HCT116 (cell line): Measurements from ENCODE around the gene LRRC74B. TPM values are rescaled to one million over a fixed set of nuclear protein-coding genes. Genes with fewer than 3 reads are reported as not detected.

ENCODE experiments used
- ATAC-seq: fragments of 200-7000 bp; cut with Tn5 transposase; 2 replicates; pipeline ENCODE4 v1.9.1; 2020; ENCODE audit warnings: mild to moderate bottlenecking, moderate library complexity
- BruUV-seq: library from RNA; stranded (reverse); fragments of 400-500 nt; replicated peaks from 2 replicates; lab custom pipeline; 2021; lab: Mats Ljungman, UMichigan
- CTCF ChIA-PET: fragments of 300-600 bp; sonication (Branson Sonifier 250); formaldehyde crosslinking; loops from one replicate; lab custom pipeline; 2021; ENCODE audit warnings: antibody characterized with exemption; lab: Charles Lee
- POLR2A ChIA-PET: fragments of 300-600, 350-600 bp; sonication (Branson Sonifier 250); formaldehyde crosslinking; loops from one replicate; lab custom pipeline; 2021; ENCODE audit warnings: antibody characterized with exemption; lab: Charles Lee
- RAD21 ChIA-PET, 2 experiments: fragments of 300-600 bp; sonication (Branson Sonifier 250); formaldehyde crosslinking; loops; one replicate each; lab custom pipeline; 2023; ENCODE audit warnings: low total read pairs in 2 of 2; ENCODE audit not compliant: uncharacterized antibody in 2 of 2, unreplicated experiment in 2 of 2, low non-redundant PET in 1 of 2; lab: Charles Lee
- DNase-seq: peaks from one replicate; pipeline ENCODE4 v3.0.0-alpha.2; 2010; ENCODE audit warnings: low read depth, low spot score
- H2AFZ ChIP-seq: fragments of 200-600 bp; shearing (Covaris generic), sonication (generic); 2 replicates; pipeline ENCODE4 v1.6.1; 2017; ENCODE audit warnings: low read depth, mixed run types, mixed read lengths, antibody characterized with exemption, low read length; ENCODE audit not compliant: poor library complexity, severe bottlenecking
- H3K27ac ChIP-seq: 2 replicates; pipeline ENCODE4 v1.5.1; 2012; ENCODE audit warnings: low read depth, low read length
- H3K27me3 ChIP-seq: fragments of 200-600 bp; sonication (generic); 2 replicates; pipeline ENCODE4 v1.6.1; 2016; ENCODE audit warnings: mixed run types, low read length, mixed read lengths; ENCODE audit not compliant: insufficient read depth
- H3K36me3 ChIP-seq, 2 experiments: fragments of 200-500 bp in 1 of 2; fragments of 200-600 bp in 1 of 2; sonication (Bioruptor generic) in 1 of 2; sonication (generic) in 1 of 2; 2 replicates each; pipeline versions ENCODE4 v1.5.1 to v1.6.1; 2014 to 2016; ENCODE audit warnings: low read length in 2 of 2, inconsistent platforms in 1 of 2, mixed read lengths in 1 of 2, mixed run types in 1 of 2; ENCODE audit not compliant: insufficient read depth in 2 of 2, control insufficient read depth in 1 of 2
- H3K4me1 ChIP-seq, 2 experiments: fragments of 200-600 bp in 1 of 2; sonication (generic) in 1 of 2; 2 replicates each; pipeline versions ENCODE4 v1.5.1 to v1.6.1; 2012 to 2017; ENCODE audit warnings: low read length in 2 of 2, inconsistent platforms in 1 of 2, mild to moderate bottlenecking in 1 of 2, mixed read lengths in 1 of 2, mixed run types in 1 of 2, moderate library complexity in 1 of 2; ENCODE audit not compliant: insufficient read depth in 2 of 2, control insufficient read depth in 1 of 2
- H3K4me2 ChIP-seq: fragments of 200-600 bp; sonication (generic); 2 replicates; pipeline ENCODE4 v1.6.1; 2017; ENCODE audit warnings: mixed run types, low read length, mixed read lengths
- H3K4me3 ChIP-seq, 2 experiments: fragments of 200-600 bp in 1 of 2; sonication (generic) in 1 of 2; replicated peaks in 1 of 2; 2 replicates each; pipeline ENCODE4 v1.5.1; 2011 to 2016; ENCODE audit warnings: low read length in 2 of 2, control low read depth in 1 of 2, low read depth in 1 of 2, mild to moderate bottlenecking in 1 of 2, mixed read lengths in 1 of 2, mixed run types in 1 of 2
- H3K79me2 ChIP-seq: fragments of 200-600 bp; sonication (generic); 2 replicates; pipeline ENCODE4 v1.6.1; 2017; ENCODE audit warnings: mild to moderate bottlenecking, mixed run types, low read length, moderate library complexity, mixed read lengths; ENCODE audit not compliant: insufficient read depth
- H3K9ac ChIP-seq: fragments of 200-600 bp; sonication (generic); 2 replicates; pipeline ENCODE4 v1.6.1; 2016; ENCODE audit warnings: low read length, mixed read lengths
- H3K9me2 ChIP-seq: fragments of 200-600 bp; sonication (generic), shearing (Covaris generic); 2 replicates; pipeline ENCODE4 v1.6.1; 2017; ENCODE audit warnings: mixed run types, mild to moderate bottlenecking, moderate library complexity; ENCODE audit not compliant: insufficient read depth
- H3K9me3 ChIP-seq, 2 experiments: fragments of 200-500 bp in 1 of 2; fragments of 200-600 bp in 1 of 2; sonication (Bioruptor generic) in 1 of 2; sonication (generic) in 1 of 2; 2 replicates each; pipeline ENCODE4 v1.6.1; 2014 to 2017; ENCODE audit warnings: low read length in 2 of 2, mixed read lengths in 2 of 2, inconsistent platforms in 1 of 2, low read depth in 1 of 2, mild to moderate bottlenecking in 1 of 2, mixed run types in 1 of 2, moderate library complexity in 1 of 2; ENCODE audit not compliant: control insufficient read depth in 1 of 2, insufficient read depth in 1 of 2
- H4K20me1 ChIP-seq: fragments of 200-600 bp; sonication (generic), shearing (Covaris generic); 2 replicates; pipeline ENCODE4 v1.6.1; 2017; ENCODE audit warnings: mixed run types, mild to moderate bottlenecking, moderate library complexity; ENCODE audit not compliant: insufficient read depth
- CBX3 ChIP-seq: IDR thresholded peaks from 2 replicates; pipeline ENCODE4 v1.6.1; 2012; ENCODE audit warnings: low read depth
- EZH2 ChIP-seq: fragments of 200-600 bp; sonication (generic); IDR thresholded peaks from 2 replicates; pipeline ENCODE4 v1.6.1; 2017; ENCODE audit warnings: antibody characterized with exemption, mixed run types
- FOSL1 ChIP-seq: IDR thresholded peaks from 2 replicates; pipeline ENCODE4 v1.6.1; 2012; ENCODE audit warnings: low read depth
- JUND ChIP-seq: IDR thresholded peaks from 2 replicates; pipeline ENCODE4 v1.6.1; 2012
- POLR2AphosphoS5 ChIP-seq: IDR thresholded peaks from 2 replicates; pipeline ENCODE4 v1.6.1; 2011; ENCODE audit warnings: mild to moderate bottlenecking, low read depth, low read length, moderate library complexity
- RAD21 ChIP-seq: IDR thresholded peaks from 2 replicates; pipeline ENCODE4 v1.6.1; 2012; ENCODE audit warnings: low read depth, mild to moderate bottlenecking
- SIN3A ChIP-seq: IDR thresholded peaks from 2 replicates; pipeline ENCODE4 v1.6.1; 2012; ENCODE audit warnings: low read depth
- TCF7L2 ChIP-seq: IDR thresholded peaks from 2 replicates; pipeline ENCODE4 v1.7.0; 2011; ENCODE audit warnings: borderline replicate concordance, inconsistent platforms; ENCODE audit not compliant: insufficient read depth, insufficient read length; ENCODE audit errors: extremely low read depth
- YY1 ChIP-seq: IDR thresholded peaks from 2 replicates; pipeline ENCODE4 v1.6.1; 2011; ENCODE audit warnings: low read length, low read depth, moderate library complexity, mild to moderate bottlenecking; ENCODE audit not compliant: insufficient replicate concordance; ENCODE audit errors: extremely low read depth
- ZFX ChIP-seq: fragments of 450-650 bp; IDR thresholded peaks from 2 replicates; pipeline ENCODE4 v1.6.1; 2017
- ZNF274 ChIP-seq: fragments of 200-500 bp; sonication (Bioruptor generic); IDR thresholded peaks from 2 replicates; pipeline ENCODE4 v1.6.1; 2014; ENCODE audit warnings: mild to moderate bottlenecking, low read depth, low read length, inconsistent platforms
- intact Hi-C: fragments of 100-400 bp; cut with micrococcal nuclease; formaldehyde crosslinking; loops from 2 replicates; pipeline ENCODE4 v1.10.0; 2022
- total RNA-seq: library from RNA; stranded (reverse); gene quantifications from one replicate; pipeline ENCODE4 v1.2.1, GENCODE V29; 2021; ENCODE audit not compliant: unreplicated experiment

LRRC74B gene
- total RNA-seq, 1 experiment from 2014 or later: not detected

GRCh38 chr22:21079493-21079892 lies 33.7 kb downstream of the LRRC74B start (continued):
- no peak for TF ChIP-seq POLR2AphosphoS5
- no peak for TF ChIP-seq SIN3A
- no peak for TF ChIP-seq EZH2
- no peak for TF ChIP-seq CBX3
- TF ChIP-seq FOSL1: no peak
- no peak for TF ChIP-seq ZNF274
- no peak for TF ChIP-seq ZFX

- Histone ChIP-seq H3K79me2 (no peaks in the 10 kb centered on the region), H3K36me3 (no peaks in the 10 kb centered on the region), H3K4me3 (no peak overlapping the region), H4K20me1 (no peaks in the 10 kb centered on the region), H3K9ac (no peak overlapping the region), H2AFZ (no peak overlapping the region), H3K4me2 (no peak overlapping the region), H3K27me3 (no peaks in the 10 kb centered on the region), H3K9me3 (no peaks in the 10 kb centered on the region), H3K4me1 (peaks cover 0 to 2% of the 10 kb centered on the region in 2 experiments; a peak in 1 of 4 replicates), H3K9me2 (no peaks in the 10 kb centered on the region), H3K27ac (no peak overlapping the region)
- intact Hi-C loops: no loop called here
- ATAC-seq (no peak), DNase-seq (no peak)
- ChIA-PET POLR2A (no interaction called here), CTCF (no interaction called here), RAD21 (no interaction called here)
- BruUV-seq: no TSS peak
- no peak for TF ChIP-seq TCF7L2
- no peak for TF ChIP-seq RAD21
- TF ChIP-seq JUND: no peak
- no peak for TF ChIP-seq YY1
These were observed 34.8 kb downstream of the LRRC74B start for GRCh38 chr22:21080435-21081137.
